Stimulated activated CD8-positive, alpha-beta memory T cell treated with anti-CD3 and anti-CD28 coated beads, Interleukin-12 subunit alpha, Interleukin-12 subunit beta, amount 100 ng/mL, for 1 hour (primary cell): ENCODE results near the gene SELPLG.
A peak's percentile ranks its signal among the peaks of the same experiment; 100 is the strongest.
"Not testable (repeated sequence)": the region's sequence is repeated elsewhere in the genome, so short reads cannot be mapped to it uniquely, and the experiment has no call there.

Experiments used
- DNase-seq: peaks from one replicate; pipeline ENCODE4 v3.0.0-alpha.2; 2020; ENCODE audit warnings: low read depth

Gene SELPLG, protein sequence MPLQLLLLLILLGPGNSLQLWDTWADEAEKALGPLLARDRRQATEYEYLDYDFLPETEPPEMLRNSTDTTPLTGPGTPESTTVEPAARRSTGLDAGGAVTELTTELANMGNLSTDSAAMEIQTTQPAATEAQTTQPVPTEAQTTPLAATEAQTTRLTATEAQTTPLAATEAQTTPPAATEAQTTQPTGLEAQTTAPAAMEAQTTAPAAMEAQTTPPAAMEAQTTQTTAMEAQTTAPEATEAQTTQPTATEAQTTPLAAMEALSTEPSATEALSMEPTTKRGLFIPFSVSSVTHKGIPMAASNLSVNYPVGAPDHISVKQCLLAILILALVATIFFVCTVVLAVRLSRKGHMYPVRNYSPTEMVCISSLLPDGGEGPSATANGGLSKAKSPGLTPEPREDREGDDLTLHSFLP

DNA sequence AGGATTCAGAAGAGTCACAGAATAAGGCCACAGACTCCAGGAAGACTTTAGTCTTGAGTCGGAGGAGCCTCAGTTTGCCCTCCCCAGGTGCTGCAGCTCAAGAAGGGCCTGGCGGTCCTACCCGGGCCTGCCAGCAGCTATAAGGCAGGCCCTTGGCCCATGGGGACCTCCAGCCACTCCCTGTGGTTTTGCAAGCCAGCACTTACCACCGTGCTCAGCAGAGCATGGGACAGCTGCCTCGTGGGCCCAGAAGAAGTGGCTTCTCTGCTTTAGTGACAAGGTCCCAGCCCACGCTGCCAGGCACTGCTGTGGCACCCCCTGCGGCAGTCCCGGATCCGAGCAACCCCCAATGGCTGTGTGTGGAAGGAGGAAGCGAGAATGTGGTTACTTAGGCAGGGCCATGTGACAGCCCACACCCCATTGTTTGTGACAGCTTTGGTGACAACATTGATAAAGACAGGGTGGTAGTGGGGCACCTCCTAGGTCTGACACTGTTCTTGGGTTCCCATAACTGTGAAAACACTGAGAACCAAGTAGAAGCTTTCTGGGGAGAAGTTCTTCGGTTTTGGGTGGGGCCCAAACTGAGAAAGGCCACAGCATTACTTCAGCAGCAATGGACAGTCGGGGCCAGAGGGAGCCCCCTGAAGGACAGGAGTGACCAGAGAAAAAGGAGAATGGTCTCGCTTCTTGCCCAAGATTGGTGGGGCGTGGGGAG is at the start of gene SELPLG:
Gene SELPLG, minus strand, starts transcription at position 361 of the 715 bp plus-strand sequence. CDS start 9,587 bp downstream, outside the sequence.
- peak; percentile 67 for DNase-seq

DNA sequence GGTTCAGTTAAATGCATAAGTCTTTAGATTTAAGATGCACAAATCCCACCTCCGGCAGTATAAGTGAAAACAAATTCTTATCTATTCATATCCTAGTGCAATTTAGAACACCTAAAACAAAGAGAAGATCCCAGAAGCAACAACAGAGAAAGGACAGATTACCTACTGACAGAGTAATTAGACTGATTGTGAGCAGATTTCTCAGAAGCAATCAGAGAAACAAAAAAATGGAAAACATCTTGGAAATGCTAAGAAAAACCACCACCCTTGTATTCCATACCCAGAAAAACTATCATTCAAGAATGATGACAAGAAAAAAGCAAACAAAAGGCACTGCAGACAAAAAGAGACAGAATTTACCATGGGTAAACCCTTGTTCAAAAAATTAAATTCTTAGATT is 47.6 kb upstream of the SELPLG start:
- no peak for DNase-seq

DNA sequence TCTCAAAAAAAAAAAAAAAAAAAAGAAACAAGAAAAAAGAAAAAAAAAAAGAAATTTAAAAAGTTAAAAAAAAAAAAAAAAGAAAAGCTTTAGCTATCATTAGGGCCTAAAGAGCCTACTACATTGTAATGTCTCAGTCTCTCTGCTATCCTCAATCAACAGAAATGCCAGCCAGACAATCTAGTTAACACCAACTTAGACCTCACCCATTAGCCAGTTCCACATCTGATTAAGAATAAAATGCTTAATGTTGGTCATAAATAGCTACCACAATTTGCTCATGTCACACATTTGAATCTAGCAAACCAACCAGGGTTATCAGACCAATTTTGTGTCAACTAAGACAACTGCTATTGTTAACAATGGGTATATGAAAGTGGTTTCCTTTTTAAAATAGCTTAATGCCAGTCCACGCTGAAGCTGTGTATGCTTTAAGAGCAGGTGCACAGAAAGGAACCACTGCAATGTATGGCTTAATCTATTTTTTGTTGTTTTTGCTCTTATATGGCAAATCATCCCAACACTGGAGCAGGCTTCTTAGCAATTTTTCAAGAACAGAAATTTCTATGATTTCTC is 45.5 kb upstream of the SELPLG start:
- no peak for DNase-seq

DNA sequence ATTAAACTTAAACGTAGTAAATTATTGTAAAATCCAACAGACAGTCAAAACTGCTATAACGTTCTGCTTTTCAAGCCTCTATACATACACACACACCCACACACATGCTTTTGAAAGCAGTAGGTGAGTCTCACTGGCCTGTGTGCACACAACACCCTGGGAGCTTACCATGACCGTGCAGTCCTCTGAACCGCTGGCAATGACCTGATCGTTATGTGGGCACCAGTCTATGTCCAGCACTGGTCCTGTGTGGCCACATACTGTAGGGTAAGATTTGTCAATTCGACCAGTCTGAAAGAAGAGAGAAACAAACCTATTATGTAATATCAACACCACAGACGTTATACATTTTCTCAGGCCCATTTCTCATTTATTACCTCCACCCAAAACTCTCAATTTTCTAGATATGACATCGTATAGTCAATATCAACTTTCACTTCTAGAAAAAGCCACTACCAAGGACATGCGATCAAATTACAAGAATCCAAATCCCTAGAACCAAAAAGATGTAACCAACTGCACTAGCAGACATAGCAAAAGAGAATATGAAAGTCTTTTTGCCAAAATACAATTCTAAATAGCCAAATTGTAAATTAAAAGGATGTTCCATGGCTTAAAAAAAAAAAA is 44.5 kb upstream of the SELPLG start:
- no peak for DNase-seq

DNA sequence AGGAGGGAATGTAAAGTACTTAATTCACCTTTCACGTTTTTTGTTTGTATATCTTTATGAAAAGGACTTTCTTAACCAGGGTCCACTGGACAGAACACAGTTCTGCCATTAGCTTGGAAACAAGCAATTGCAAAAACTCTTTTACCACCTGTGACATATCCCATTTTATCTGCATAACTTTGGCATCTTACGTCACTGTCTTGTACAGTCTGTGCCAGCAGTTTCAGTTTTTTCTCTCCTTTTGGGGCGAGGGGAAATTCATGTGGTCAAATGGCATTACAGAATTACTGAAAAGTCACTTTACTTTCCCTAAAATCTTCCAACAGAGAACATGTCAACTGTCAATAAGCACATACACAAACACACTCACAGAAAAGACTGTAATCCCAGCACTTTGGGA is 43.7 kb upstream of the SELPLG start:
- no peak for DNase-seq

DNA sequence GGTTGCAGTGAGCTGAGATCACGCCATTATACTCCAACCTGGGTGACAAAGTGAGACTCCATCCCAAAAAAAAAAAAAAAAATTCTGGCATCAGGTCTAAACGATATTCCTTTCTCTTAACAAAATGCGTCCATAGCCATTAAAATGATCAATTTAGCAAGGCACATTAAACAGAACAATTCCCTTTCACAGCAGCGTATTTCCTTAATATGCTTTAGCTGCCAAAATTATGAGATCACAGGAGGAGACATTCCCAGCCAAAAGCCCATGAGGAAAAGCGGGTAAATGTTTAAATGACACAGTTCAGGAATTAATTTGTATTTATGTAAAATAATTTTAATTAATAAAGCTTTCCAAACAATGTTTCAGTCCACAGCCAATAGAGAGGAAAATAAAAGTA is 43.0 kb upstream of the SELPLG start:
- no peak for DNase-seq

DNA sequence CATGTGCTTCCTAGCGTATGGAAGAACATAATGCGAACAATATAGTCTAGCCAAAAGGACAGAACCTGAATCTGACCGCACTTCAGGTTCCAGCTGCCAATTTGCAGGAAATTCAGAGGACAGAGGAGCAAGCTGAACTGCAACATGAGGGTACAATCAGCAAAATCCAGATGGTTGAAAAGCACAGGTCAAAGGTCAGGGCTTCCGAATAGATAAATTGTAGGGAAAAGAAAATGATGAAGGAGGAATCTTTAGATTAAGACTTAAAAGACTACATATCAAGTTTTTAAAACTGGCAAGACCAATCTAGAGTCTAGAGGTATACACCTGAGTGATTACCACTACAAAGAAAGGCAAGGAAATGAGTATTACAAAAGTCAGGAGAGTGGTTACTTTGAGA is 42.1 kb upstream of the SELPLG start:
- no peak for DNase-seq

DNA sequence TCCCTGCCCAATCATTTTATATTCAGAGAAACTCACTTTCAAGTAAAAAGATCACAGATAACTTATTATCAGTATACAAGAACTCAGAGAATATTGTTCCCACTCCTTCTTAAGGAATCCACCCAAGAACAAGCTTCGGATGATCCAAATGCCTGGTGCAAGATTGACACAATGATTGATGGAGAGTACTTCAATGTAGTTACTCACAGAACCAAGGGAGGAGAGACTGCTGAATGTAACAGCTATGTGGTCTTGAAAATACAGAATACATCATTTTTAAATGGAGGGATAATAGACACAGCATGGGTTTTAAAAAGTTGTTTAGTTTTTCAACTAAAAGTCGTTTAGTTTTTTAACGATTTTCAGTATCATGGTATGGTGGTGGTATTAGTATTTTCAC is 38.4 kb upstream of the SELPLG start:
- no peak for DNase-seq

DNA sequence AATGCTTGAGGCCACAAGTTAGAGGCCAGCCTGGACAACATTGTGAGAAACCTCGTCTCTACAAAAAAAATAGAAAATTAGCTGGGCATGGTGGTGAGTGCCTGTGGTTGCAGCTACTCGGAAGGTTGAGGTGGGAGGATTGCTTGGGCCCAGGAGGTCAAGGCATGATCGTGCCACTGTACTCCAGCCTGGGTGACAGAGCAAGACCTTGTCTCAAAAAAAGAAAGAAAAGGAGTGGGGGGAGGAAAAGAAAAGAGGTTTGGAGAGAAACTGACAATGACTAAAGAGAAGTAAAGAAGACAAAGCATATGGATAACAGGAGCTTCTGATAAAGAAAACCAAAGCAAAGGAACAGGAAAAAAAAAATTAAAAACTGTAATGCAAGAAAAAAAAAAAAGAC is 37.4 kb upstream of the SELPLG start:
- no peak for DNase-seq

DNA sequence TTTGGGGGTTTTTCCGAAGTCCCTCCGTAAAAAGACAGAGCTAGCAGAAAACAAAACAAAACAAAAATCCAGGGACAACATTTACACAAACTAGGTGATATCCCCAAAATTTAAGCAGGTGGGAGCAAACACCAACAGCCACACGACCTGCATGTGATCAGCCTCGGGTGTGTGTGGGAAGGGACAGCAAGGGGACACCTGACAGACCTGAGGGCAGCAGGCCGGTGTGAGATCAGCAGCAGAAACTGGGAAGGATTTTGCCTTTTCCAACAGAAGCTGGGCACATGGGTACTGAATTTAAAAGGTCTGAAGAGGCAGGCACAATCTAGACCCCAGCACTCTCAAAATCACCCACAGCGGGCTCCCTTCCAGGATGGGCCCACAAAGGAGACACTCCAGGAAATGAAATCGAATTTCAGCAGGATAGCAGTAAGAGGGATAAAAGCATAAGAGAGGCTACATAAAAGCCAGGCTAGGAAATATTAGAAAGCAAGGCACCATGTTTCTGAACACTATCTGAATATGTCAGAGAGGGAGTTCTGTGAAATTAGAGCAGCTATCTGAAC is 36.5 kb upstream of the SELPLG start:
- no peak for DNase-seq

DNA sequence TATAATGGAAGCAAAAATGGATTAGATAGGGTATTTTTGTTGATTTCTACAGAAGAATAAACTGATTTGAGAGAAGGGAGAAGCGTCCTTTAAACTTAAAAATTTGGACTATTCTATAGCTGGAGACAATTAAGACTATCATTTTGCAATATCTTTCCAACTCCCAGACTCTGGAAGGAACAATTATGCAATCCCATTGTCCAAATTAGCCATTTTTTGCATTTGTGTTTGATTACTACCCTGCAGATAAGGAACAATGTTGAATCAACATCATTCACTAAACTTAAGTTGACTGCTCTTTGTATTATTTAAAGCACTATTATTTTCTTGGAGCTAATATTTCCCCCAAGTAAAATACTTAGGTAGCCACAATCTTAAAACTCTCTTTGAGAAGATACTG is 34.8 kb upstream of the SELPLG start:
- DNase-seq, result no peak

DNA sequence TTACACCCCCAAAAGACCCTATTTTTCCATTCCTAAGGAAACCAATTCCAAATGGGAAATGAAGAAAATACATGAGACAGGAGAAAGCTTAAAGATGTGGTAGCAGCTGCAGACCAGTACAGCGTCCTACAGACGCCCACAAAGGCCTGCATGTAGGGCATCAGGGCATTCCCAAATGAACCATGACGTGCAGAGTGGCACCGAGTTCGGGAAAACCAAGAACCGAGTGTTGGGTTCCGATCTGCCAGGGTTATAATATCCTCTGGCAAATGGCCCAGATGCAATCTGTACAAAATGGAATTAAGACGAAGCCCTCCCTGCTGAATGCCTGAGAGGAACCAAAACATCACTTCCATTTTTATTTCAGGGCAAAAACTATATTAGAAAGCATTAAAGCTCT is 34.4 kb upstream of the SELPLG start:
- DNase-seq, result no peak

DNA sequence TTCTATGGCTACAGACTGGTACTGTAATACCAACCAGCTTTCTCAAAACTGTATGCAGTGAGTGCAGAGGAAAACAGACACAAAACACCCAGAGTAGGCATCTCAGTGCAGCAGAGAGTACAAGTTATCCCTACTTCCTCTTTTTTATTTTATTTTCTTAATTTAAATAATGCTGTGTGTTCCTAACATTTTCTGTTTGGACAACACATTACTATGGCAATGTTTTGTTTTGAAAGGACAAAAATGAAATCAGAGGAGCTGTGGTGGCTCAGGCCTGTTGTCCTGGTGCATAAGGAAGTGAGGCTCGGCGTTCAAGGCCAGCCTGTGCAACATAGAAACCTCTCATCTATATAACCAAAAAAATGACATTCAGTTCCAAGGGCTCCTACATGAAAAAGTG is 33.7 kb upstream of the SELPLG start:
- no peak for DNase-seq

DNA sequence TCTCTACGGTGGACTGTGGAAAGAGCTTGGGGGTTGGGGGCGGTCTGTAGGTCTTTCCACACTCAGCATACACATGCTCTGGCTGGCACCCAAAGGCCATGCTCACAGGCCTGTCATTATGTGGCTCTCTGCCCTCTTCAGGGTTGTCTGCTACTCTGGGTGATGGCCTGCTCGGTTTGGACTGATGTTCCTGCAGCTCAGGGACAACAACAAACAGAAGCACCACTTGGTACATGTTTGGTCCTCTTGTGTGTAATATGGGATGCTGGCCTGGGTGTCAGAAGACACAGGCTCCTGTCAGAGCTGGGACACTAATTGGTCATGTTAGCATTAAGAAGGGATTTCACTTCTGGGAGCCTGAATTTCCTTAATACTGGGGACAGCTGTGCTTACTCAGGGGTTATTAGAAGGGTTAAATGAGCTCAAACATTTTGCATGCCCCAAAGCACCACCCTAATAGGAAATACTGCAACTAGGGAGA is 32.7 kb upstream of the SELPLG start:
- DNase-seq, result no peak

DNA sequence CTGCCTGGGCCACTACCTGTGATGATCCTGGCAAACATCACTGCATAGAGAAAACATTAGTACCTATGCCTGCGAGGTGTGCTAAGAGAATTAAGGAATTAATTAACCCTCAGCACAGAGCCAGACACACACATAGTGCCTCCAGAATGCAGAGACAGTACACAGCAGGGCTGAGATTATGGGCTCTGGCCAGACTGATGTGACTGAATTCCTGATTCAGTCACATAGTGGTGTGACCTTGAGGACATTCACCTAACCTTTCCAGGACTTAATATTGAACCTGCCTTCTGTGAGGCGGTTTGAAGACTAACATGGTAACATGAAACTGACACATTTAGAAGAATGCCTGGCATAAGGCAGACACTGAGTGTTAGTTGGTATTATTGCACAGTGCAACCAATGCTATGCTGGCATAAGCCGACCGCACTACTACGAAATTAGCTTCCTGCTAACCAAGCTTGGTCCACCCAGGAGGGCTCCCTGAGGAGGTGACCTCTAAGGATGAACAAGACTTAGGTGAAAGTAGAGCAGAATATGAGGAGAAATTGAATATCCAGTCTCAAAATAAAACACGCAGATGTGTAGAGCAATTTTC is 32.0 kb upstream of the SELPLG start:
- DNase-seq, result no peak

DNA sequence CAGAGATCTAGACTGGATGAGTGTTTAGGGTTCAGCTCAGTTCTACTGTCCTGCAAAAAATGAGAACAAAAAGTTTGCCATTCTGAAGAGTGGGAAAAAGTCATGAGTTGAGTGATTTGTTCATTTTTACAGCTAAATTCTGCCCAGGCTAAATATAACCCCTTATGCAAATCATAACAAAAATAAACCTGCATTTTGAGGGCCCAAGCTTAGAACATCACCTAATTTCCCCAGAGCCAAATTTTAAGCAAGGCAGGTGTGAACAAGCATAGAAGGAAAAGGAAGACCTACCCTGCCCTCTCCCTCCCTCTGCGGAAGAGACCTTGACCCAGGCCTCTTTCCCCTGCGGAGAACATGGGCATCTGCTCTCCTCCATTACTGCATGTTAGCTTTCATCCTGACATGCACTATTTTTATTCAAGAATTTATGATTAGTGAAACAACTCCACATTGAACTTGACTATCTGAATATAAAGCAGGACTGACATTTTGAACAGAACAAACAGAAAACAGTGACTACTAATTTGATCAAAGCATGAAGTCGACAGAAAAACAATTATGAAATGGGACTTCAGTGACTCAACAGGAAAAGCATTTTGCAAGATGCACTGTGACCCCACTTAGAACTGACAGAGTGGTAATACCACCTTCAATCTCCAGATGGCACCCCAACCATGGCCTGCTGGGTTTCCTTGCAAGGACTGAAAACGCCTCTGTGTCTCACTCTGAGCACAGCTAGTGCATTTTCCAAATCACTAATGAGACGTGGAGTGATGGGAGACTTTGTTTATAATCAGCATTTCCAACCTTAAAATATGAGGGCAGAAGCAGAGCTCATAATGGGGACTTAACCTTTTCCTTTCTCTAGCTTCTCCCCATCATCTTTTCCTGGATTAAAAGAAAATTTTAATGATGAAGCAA is 30.9 kb upstream of the SELPLG start:
- peak; percentile 75 for DNase-seq

DNA sequence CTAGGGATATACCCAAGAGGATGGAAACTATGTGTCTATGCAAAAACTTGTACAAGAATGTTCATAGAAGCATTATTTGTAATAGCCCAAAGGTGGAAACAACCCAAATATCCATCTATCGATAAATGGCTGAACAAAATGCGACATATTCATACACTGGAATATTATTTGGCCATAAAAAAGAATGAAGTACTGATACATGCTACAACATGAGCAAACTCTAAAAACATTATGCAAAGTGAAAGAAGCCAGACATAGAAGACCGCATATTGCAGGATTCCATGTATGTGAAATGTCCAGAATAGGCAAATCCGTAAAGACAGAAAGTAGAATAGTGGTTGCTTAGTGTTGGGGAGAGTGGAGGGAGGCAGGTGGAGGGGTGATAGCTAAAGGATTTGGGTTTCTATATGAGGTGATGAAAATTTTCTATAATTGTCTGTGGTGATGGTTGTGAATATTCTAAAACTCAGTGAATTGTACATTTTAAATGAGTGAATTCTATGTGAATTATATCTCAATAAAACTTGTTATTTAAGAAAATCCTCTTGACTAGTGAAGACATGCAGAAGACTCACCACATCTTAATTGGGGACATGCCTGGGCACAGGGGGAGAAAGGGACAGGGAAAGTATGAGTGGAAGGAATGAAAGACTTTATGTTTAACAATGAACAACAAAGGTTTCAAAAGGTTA is 29.8 kb upstream of the SELPLG start:
- no peak for DNase-seq

DNA sequence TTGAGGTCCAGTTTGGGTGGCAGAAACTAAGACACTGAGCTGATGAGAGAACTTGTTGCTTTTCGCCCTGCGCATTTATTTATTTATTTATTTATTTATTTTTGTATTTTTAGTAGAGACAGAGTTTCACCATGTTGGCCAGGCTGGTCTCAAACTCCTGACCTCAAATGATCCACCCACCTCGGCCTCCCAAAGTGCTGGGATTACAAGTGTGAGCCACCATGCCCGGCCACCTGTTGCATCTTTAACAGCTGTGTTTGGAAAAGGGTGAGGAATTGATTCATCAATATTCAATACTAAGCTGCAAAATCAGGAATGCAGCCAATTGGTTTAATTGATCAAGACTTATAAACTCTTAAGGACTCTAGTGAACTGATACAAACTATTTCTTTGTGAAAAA is 24.4 kb upstream of the SELPLG start:
- DNase-seq, result not testable (repeated sequence)

DNA sequence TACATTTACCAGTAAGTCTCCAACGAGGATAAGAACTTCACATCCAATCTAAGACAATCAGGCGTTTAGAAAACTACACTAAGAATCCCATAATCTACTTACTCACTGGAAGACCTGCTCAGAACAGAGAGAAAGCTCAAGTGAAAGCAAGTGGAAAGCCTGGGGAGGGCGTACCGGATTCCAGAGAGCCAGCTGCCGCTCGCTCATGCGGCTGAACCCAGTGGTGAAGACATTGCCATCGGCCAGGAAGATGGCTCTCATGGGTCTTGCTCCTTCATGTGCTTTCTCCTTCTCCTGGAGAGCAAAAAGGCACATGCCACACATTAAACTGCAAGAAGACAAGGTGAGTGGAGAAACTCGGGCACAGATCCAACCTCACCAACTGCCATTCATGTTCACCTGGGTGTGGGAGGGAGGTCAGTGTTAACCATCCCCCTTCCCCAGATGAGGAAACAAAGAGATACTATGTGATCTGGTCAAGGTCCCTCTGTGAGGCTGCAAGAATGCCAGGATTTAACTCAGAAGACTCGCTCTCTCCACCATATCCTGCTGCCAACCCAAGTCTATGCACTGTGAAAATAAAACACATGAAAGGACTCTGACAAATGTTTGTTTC is 23.5 kb upstream of the SELPLG start:
- no peak for DNase-seq

DNA sequence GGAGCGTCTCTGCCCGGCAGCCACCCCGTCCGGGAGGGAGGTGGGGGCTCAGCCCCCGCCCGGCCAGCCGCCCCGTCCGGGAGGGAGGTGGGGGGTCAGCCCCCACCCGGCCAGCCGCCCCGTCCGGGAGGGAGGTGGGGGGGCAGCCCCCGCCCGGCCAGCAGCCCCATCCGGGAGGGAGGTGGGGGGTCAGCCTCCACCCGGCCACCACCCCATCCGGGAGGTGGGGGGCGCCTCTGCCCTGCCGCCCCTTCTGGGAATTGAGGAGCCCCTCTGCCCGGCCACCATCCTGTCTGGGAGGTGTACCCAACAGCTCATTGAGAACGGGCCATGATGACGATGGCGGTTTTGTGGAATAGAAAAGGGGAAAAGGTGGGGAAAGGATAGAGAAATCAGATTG is 22.6 kb upstream of the SELPLG start:
- DNase-seq, result not testable (repeated sequence)
